GM21381 (cell line): Measurements from ENCODE around the gene CTRB1.

Experiments
- ATAC-seq: cut with Tn5 transposase; IDR thresholded peaks from one replicate; pipeline ENCODE4 v1.9.1; 2021; ENCODE audit warnings: mild to moderate bottlenecking, moderate library complexity; ENCODE audit not compliant: unreplicated experiment

The CTRB1 gene

DNA sequence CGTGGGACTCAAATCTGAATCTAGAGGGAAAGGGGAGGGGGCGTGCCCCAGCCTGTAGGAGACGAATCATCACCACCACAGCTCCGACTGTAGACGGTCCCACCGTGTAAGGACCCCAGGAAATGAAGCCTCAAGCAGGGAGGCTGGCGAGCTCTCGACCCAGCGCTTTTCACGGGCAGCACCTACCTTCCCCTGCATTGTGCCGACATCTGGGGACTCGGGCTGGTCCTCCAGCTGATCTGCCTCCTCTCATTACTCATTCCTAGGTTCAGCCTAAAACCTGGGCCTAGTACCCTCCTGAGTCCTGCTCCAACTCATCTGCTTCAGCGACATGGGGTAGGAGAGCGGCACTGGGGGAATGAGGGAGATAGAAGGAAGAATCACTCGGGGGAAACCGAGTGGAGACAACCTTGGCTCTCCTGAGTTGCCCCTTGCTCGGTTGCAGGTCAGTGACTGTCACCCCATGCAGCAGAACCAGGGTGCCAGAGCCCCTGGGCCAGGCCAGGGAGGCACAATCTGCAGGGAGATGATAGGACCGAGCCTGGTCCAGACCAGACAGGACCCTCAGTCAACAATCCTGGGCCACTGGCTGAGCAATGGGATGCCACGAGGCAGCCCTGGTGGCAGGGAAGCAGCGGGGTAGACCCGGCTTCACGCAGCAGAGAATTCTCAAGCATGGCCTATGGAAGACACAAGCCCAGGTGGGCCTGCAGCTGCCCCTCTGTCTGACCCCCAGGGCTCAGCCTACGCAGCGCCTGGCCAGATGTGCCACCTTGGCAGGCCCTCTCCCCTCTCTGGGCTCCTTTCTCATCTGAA is 33.5 kb downstream of the CTRB1 start:
- ATAC-seq, result no peak

DNA sequence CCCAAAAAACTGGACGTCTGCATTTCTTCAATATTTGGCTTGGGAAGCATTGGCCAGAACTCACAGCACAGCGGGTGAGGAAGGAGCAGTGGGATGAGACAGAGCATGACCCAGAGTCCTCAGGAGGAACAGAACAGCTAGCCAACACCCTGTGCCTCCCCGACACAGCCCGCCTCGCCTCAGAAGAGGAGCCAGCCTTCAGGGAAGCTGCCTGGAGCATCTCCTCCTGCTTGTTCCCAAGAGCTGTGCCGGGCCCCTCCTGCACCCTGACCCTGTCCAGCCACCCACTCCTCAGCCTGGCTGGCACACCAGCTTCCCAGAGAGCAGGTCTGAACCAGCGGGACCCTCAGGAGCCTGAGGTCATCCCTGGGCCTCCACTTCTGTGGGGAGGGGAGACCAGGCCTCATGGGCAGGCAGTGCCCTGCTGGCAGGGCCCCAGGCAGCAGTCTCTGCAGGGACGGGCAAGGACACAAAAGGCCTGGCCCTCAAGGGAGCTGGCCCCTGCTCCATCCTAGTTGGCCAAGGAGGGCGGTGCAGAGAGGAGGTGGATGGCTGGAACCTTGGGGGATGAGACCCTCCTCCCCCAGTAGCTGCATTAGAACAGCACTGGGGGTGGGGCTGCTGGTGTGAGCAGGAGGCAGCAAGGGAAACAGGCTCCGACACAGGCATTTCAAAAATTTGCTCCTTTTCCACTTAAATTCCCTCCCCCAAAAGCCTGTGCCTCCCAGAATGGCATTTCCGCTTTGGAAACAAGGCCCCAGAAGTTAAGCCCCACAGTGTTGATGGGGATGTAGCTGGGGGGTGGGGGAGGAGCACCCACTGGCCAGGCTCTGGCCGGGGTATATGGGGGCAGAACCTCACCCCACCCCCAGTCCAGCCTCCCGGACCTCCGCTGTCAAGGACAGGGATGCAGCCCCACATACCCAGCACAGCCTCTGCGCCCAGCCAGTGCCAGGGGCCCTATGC is 34.4 kb downstream of the CTRB1 start:
- ATAC-seq, result no peak

DNA sequence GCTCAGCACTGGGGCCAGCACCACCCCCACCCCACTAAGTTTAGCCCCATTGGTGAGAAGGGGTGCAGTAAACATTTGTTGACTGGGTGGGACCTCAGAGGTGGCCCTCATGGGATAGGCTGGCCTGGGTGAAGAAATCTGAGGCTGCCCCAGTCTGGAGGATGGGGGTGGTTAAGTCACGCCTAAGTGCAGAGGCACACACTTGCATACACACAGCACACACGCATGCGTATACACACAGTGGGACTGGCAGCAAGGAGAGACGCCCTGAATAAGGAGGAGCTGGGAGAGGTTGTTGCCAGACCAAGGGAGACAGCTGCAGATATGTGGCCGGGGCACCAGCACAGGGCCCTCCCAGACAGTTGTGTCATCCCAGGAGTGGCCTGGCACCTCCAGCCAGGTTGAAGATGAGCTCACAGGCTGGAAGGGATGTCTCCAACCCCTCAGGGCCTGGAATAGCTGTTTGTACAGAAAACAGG is 35.6 kb downstream of the CTRB1 start:
- no peak for ATAC-seq

DNA sequence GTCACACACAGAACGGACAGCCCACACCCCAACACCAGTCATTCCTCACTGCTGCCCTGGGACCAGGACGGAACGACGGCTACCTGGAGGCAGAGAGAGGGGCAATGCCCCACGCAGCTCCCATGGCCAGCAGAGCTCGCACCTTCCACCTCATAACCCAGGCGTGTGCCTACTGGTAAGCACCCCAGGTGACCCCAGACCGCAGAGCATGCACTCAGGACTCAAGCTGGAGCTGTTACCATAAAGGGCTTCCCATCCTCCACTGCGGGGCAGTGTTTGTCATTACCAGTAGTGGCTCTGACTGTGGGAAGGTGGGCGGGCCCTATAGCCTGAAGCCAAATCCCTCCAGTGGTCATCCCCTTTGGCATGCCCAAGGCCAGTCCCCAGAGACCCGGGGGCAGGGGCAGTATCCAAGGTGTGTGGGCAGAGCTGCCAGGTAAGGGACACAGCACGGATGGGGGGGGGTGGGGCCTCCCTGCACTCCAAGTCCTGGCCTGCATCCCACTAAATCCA is 37.3 kb downstream of the CTRB1 start:
- no peak for ATAC-seq

DNA sequence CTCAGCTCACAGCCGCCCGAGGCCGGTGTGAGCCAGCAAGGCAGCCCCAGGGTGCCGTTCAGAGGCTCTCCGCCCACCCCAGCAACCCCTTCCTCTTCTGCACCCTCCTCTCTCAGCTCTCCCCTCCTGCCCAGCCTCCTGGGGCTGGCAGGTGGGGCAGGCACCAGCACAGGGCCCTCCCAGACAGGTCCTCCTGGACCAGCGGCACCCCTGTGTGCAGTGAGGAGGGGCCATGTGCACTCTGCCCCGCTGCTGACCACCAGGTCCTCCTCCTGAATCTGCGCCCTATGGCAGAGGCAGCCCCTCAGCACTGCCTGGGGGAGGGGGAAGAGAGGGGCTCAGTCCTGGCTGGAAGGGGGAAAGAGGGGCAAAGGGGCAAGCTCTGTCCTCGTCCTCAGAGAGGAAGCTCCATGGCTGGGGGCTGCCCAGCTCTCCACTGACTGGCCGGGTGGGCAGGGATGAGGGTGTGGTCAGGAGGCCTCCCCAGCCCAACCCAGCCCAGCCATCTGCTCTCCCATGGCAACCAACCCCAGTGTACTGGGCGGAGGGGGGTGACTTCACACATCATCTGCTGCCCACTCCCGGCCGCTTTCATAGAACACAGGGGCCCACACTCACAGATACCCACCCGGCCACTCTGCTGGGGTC is 38.0 kb downstream of the CTRB1 start:
- no peak for ATAC-seq

DNA sequence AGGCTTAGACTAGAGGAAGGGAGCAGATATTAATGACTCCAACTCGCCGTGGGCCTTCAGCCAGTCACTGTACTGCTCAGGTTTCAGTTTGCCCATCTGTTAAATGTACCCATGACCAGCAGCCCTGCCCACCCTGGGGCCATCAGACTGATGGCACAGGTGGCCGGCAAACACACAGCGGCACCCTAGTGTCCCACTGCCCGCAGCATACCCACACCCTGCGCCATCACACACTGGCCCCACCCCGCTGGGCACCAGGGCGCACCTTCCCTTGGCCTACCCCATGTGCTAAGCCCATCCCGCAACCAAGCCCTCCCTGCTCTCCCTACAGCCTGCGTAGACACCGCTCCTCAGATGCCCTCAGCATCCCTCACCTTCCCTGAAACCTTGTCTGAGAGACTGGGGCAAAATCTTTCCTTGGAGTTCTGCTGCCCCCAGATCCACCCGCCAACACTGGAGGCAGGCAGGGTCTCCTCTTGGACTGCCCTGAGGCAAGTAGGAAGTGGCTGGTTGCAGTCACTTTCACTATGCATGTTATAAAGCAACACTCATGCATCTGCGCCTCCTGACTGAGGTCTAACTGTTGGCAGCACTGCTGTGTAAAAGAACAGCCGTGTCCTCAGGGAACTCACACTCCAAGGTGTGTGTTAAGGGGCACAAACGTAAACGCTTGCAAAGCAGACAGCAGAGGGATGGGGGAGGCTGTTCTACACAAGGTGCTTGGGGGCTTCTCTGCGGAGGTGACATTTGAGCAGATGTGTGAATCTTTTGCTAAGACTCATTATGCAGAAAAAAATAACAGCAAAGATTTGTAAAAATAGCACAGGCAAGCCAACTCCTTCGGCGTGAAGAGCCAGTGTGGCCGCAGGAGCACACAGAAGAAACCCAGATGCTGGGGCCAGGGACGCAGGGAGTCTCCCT is 39.4 kb downstream of the CTRB1 start:
- ATAC-seq, result no peak

DNA sequence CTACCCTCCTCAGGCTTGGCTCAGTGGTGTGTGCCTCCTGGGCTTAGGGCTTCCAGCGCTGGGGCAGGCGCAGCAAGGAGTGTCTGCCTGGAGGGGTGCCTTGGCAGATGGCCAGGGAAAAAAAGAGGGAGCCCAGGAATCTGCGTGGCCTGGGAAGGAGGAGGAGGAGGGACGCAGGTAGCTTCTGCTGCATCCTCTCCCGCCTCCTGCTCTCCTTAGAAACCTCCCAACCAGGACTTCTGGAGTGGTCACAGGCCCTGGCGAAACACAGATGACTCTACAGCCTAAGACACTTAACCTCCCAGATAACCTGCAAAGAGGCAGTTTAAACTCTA is 40.0 kb downstream of the CTRB1 start:
- no peak for ATAC-seq

DNA sequence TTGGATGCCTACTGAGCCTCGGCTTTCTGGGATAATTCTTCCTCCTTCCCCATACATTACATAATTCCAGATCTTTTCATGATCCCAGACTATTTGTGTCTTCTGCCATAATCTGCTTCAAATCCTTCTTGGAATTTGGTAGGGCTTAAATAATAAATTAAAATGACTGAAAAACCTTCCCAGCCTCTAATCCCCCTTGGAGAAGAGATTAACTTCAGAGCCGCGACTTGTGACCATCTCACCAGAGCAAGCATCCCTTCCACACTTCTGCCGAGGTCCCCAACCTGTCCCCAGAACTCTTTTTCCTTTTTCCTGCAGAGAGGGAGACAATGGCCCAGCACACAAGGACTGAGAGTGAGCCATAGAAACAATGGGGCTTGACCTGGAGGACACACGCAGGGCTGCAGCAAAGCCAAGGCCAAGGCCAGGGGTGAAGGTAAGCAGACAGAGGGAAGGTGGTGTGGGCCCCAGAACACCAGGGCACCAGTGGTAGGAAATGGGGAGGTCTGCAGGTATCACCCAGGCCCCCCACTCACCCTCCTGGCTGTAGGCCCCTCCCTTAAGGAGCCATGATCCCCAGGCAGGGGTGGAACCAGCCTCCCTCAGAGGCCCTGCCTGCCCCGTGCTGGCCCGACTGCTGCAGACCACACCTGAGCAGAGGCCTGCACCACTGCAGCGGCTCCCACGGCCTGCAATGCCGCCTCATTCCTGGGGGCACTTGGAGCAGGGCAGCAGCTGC is 42.2 kb downstream of the CTRB1 start:
- ATAC-seq, result no peak

DNA sequence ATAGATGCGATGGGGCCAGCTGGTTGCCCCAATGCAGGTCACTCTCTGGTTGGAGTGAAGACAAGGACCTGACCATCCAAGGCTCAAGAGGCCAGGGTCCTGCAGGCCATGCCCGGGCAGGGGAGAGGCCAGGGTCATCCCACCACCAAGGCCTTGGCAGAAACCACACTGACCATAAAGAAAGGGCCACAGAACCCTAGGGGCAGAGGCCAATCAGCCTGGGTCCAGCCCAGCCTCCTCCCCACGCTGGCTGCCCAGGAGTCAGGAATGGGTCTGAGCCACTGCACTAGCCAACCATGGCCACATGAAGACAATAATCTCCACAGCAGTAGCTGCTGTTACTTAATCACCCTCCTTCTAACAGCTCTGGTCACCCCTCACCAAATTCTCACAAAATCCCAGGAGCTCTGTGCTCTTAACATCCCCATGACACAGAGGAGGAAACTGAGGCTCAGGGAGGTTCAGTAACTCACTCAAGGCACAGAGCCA is 42.8 kb downstream of the CTRB1 start:
- ATAC-seq, result no peak

DNA sequence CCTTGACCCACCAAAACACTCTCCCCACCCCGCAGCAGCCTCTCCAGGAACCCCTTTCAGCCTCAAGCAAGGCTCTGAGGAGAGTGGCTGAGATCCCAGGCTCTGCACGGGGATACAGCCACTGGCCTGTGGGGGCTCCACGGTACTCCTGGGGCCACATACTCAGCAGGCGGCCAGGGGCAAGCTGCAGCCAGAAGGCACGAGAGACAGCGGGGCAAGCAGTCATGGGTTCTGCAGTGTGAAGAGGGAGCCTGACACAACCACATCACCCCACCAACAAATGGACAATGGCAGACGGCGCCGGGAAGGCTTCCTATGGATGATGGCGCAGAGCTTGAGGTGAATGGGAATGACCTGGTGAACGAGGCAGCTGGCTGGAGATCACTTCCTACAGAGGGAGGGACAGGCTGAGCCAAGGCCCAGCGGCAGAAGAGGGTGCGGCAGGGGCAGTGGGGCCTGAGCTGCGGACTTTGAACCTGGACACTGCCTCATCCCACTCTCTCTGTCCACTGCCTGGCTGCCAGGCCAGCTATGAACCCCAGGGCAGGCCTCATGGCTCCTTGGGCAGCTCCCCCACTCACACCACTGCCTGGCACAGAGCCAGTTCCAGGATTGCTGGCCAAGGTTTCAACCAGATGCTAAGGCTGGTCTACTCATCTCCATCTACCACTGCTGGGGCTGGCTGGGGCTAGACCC is 43.5 kb downstream of the CTRB1 start:
- no peak for ATAC-seq

DNA sequence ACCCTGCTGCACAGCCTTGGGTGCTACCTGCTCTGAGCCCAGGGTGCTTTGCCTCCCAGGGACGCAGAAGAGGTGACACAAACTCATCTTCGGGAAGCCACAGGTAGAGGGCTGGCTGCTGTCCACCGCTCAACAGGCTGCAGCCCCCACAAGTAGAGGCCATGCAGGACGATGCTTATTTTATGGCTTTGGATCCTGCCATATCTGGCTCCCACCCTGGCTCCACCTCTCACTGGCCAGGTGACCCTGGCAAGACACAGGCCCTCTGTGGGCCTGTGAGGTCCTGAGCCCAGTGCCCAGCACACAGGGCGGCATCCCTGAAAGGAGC is 44.0 kb downstream of the CTRB1 start:
- no peak for ATAC-seq

DNA sequence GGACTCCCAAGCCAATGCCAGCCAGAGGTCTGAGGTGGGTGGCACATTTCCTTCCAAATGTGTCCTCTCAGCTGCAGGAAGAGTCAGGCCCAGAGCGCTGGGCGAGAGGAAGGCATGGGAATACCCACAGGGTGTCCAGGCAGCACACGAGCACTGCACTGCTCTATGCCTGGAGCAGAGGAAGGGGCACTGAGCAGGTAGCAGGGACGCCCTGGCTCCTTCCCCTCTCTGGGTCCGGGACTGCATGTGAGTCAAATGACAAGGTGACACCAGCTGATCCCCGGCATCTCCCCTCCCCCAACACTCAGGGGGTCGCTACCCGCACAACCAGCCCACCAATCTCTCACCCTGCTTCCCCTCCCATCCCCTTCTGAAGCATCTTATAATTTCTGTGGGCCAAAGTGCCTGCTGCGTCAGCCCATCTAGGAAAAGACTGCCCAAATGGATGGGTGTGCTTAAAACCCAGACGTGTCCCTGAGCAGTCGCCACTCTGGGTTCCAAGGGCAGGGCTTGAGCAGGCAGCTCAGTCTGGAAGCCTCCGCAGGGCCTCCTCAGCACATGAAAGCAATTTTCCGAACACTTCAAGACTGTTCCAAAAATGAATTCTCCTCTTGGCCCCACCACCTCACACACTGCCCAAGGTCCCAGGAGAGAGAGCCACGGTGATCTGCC is 44.6 kb downstream of the CTRB1 start:
- ATAC-seq, result no peak

DNA sequence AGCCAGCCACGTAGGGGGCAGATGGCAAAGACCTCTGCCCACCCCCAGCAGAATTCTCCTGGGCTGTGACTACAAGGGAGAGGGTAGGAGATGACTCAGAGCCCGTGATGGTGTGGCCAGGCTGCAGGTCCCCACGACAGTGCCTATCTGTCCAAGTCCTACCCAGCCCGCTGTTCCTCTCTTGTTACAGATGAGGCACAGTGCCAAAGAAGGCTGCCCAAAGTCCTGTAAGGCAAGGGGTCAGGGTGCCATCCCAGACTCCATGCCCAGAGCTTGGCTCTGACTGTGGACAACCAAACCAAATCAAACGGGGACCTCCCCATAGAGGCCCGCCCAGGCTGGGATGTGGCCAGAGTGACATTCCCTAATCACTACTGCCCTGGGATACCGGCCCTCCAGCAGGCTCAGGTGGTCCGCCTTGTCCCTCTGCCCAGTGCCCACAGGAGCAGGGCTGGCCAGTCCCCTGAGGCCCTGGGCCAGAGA is 45.2 kb downstream of the CTRB1 start:
- no peak for ATAC-seq

DNA sequence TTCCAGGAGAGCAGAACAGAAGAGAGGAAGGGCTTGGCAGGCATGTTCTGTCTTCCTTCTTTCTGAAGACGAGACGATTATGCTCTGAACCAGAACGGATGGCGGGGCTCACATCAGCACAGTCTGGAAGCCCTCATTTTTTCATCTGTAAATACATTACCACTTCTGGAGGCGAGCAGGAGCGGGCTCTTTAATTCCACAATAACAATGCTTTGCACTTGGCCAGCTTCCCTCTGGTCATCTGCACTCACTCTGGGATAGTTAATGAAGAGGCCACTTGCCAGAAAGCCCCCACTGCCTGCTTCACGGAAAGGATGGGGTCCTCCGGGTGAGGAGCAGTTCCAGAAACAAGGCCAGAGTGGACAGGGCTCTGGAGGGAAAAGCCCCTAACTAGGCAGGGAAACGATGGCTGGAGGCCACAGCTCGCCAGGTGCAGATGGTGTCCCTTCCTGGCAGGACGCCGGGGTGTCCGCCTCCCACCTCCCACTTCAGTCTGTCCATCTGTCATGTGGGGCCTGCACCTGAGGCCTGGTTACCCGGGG is 45.7 kb downstream of the CTRB1 start:
- no peak for ATAC-seq

DNA sequence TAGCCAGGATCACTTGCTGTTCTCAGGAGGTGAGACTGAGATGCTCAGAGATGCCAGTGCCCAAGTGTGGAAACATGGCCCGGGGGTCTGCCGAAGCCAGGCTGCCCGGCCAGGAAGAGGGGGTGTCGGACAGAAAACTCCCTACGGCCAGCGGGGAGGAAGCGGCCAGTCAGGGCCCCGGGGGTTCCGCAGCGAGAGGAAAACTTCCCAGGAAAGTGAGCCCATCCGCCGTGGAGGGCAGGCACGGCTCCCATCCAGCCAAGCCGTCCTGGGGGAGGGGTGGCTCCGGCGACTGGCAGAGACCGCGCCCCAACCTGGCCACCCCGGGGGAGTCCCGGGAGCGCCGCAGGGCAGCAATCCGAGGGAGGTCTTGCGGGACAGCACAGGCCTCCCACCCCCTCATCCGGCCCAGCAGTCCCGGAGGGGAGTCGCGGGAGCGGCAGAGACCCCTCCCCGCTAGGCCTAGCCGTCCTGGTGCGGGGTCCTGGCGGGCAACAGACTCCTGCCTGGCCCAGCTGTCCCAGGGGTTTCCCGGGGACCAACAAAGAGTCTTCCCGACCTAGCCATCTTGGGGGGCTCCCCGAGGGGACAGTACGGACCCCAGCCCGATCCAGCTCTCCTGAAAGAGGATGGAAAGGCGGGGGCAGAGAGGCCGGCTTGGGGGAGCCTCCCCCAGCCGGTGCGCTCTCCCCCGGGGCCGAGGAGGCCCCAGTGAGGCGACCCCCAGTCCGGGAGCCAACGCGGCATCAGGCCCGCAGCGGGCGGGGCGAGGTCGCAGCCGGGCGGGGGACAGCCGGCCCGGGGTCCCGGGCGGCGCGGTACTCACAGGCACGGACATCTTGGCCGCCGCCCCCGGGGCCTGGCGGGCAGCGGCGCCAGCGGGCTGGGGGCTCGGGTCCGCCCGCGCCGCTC is 46.5 kb downstream of the CTRB1 start:
- peak; percentile 6 for ATAC-seq

DNA sequence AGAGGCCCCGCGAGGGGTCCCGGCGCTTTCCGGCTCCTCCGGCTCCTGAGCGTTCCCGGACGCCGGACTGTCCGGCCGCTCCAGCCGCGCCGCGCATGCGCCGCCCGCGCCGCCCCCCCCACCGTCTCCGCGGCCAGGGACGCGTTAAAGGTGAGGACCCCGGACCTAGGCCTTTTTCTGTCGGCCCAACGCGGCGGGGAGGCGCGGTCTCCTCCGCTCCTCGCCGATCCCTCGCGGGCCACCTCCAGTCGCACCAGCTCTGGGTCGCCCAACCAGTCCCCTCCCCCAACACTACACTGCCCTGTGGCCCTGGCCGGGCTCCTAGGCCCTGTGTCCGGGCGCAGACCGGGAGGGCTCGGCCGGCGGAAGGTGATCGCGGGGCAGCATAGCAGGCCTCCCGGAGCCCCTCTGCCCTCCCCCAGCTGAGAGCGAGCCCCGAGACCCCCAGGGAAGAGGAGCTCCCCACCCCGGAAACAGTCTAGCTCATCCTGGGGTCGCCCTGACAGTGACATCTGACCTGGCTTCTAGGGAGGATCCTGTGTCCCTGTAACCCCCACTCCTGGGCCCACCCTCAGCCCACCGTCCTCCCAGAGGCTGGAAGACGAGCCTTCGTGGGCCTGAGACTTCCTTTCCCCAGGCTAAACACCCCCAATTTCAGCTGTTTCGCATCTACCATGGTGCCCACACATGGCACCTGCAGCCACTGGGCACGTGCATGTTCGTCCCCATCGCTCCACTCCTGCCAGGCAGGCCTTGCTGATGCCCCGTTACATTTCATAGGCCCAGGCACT is 47.3 kb downstream of the CTRB1 start:
- peak; percentile 68 for ATAC-seq
